Heart right ventricle (tissue), 16 donors: ENCODE data around the gene TNS3. TPM values are rescaled to one million over a fixed set of nuclear protein-coding genes. Genes with fewer than 3 reads are reported as not detected.
A peak's percentile ranks its signal among the peaks of the same experiment; 100 is the strongest.
"Not testable (repeated sequence)": the region's sequence is repeated elsewhere in the genome, so short reads cannot be mapped to it uniquely, and the experiment has no call there.

ENCODE experiments used
- ATAC-seq, 8 donors: fragments of 200-7000 bp; cut with Tn5 transposase; one replicate each; pipeline ENCODE4 v1.9.1; 2020; ENCODE audit warnings: mild to moderate bottlenecking in 8 of 8, moderate library complexity in 8 of 8, moderate number of reproducible peaks in 1 of 8
- DNase-seq, 2 donors: peaks; one replicate each; pipeline ENCODE4 v3.0.0-alpha.2; 2020
- H3K27ac ChIP-seq, 10 donors: fragments of 200-600 bp; sonication (generic) in 2 of 10; one replicate each; pipeline versions ENCODE4 v1.5.0 to v1.8.0; 2020 to 2022; ENCODE audit warnings: mild to moderate bottlenecking in 3 of 10
- H3K27me3 ChIP-seq, 7 donors: fragments of 200-600 bp; one replicate each; pipeline ENCODE4 v1.8.0; 2021 to 2022; ENCODE audit warnings: mild to moderate bottlenecking in 2 of 7
- H3K36me3 ChIP-seq, 9 donors: fragments of 200-600 bp; sonication (generic) in 1 of 9; one replicate each; pipeline versions ENCODE4 v1.5.0 to v1.8.0; 2020 to 2022; ENCODE audit warnings: mild to moderate bottlenecking in 2 of 9
- H3K4me1 ChIP-seq, 9 donors: fragments of 200-600 bp; sonication (generic) in 1 of 9; one replicate each; pipeline versions ENCODE4 v1.5.0 to v1.8.0; 2020 to 2022; ENCODE audit warnings: mild to moderate bottlenecking in 4 of 9
- H3K4me3 ChIP-seq, 10 donors: fragments of 200-600 bp; sonication (generic) in 2 of 10; one replicate each; pipeline versions ENCODE4 v1.5.0 to v1.8.0; 2020 to 2022; ENCODE audit warnings: mild to moderate bottlenecking in 7 of 10, moderate library complexity in 2 of 10
- H3K9me3 ChIP-seq, 11 donors: fragments of 200-600 bp in 10 of 11; sonication (generic) in 2 of 11; one replicate each; pipeline versions ENCODE4 v1.5.0 to v1.8.0; 2013 to 2022; ENCODE audit warnings: mild to moderate bottlenecking in 2 of 11, control low read depth in 1 of 11, moderate library complexity in 1 of 11
- CTCF ChIP-seq, 9 donors: fragments of 200-600 bp; sonication (generic) in 2 of 9; IDR thresholded peaks; one replicate each; pipeline versions ENCODE4 v1.5.0 to v1.8.0; 2021 to 2022; ENCODE audit warnings: antibody characterized with exemption in 9 of 9, mild to moderate bottlenecking in 5 of 9, moderate library complexity in 1 of 9
- WGBS, 2 donors: extraction: QIAGEN DNeasy Blood & Tissue Kit; methylation state at CpG; one replicate each; pipeline ENCODE4 v1.1.7; 2013; ENCODE audit warnings: inconsistent platforms in 1 of 2; 5-methylcytosine and 5-hydroxymethylcytosine counted together
- intact Hi-C, 10 donors: fragments of 100-400 bp; cut with DNase I; formaldehyde crosslinking; loops; one replicate each; pipeline versions ENCODE4 v1.11.1 to v1.14.2; 2022
- polyA plus RNA-seq, 2 donors: library from polyadenylated mRNA; stranded (reverse); fragments of 200-250 nt; gene quantifications; one replicate each; pipeline ENCODE4 v1.2.3, GENCODE V29; 2013
- total RNA-seq, 10 donors: library from RNA; stranded (reverse); fragmentation: NEBNext Ultra II Directional in 3 of 10; extraction: Animal tissue kit (Norgen Biotek cat#: 25700) in 3 of 10; gene quantifications; one replicate each; pipeline versions ENCODE4 v1.2.1 to v1.2.4, GENCODE V29; 2021 to 2023
- donor health status: Arrhythmogenic right ventricular cardiomyopathy.
- donor health status: ischemic (EF 13 %, LVEDD 7.1; RV severe dilation, severe dysfunction).
- donor health status: healthy with polysubstance abuse.
- donor health status: DM: no; HTN: yes; CAD: no.
- donor health status: DM: no; HTN: no; CAD: no.
- donor health status: ischemic (EF 25% LVEDD 6.9; RV normal size, moderate dysfunction).
- donor health status: ischemic (EF 25% LVEDD 5.7; RV mildly dilated, moderate dysfunction).
- donor health status: healthy.
- donor health status: DM: yes; HTN: yes; CAD: no.
- donor health status: Ischemic cardiomyopathy.
- donor health status: ischemic (EF 35%, LVEDD 5.7; RV mildly dilated, moderate dysfunction).
- donor health status: nonischemic (EF 11% LVEDD 7.7; RV severe dilation, severe dysfunction).
- donor health status: DM: yes; HTN: yes; CAD: no.
- donor health status: PGD.
- donor health status: ischemic (EF 29% LVEDD 5.4; RV normal size, mild dysfunction).
- donor health status: nonischemic (EF 23%, LVEDD 6.1; RV moderate dilation, normal function).

TNS3 gene
- total and polyA plus RNA-seq, 12 donors: 6.7 to 74.2 (median 34.0) TPM

DNA sequence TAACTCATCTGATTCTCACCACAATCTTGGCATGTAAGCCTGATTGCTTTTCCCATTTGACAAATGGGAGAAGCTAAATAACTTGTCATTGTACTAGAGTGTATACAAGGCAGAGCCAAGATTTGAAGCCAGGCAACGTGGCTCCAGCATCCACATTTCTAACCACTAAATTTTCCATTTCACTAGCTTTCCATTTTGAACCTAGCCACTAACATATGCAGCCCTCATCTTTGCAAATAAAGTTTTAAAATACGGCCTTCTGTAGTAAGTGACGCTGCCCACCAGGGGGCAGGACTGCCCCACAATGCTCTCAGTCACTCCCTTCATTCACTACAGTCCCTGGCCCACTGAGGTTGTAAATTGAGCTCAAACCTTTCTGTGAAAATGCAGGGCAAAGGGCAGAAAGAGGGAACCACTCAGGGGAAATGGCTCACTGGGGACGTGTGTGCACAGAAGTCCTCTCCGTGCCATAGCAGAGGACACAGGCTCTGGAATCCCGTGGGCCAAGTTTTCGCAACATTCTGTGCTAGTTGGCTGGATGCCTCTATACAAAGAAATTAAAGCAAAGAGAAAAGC is 315.7 kb downstream of the TNS3 start:
- Histone ChIP-seq H3K4me3 (no peak overlapping the region), H3K27me3 (no peaks in the 10 kb centered on the region), H3K36me3 (no peaks in the 10 kb centered on the region), H3K9me3 (peaks cover 0 to 28% (median 0%) of the 10 kb centered on the region in 11 donors), H3K4me1 (peaks cover 0 to 14% (median 4%) of the 10 kb centered on the region in 9 donors), H3K27ac (peak overlapping the region in 1 of 10 donors; percentile 13)
- WGBS, 2 donors: 22 to 23% methylated on average over 7 of the region's 7 CpGs
- ATAC-seq: peak; percentile 77 to 89 (median 83)
- peak; percentile 48 to 64 for DNase-seq
- intact Hi-C loops: loop anchor here (1.0 to 10.0 kb wide), 11 partner anchors 71 to 701 kb away; partner anchors contain the start of gene TNS3 (in 1 of the 10)
- TF ChIP-seq CTCF (IDR thresholded peaks at IDR 0.05): peak; percentile 81 to 97 (median 92)

GRCh38 chr7:47265621-47266020 is 316.3 kb downstream of the TNS3 start:
- DNase-seq (no peak), ATAC-seq (no peak)
- H3K4me1 ChIP-seq: peaks cover 0 to 14% (median 4%) of the 10 kb centered on the region in 9 donors
- intact Hi-C loops: loop anchor here (1.0 to 10.0 kb wide), 11 partner anchors 72 to 702 kb away; partner anchors contain the start of gene TNS3 (in 1 of the 10)
- TF ChIP-seq CTCF (IDR thresholded peaks at IDR 0.05): no peak
- H3K4me3 ChIP-seq: no peak overlapping the region
- no peaks in the 10 kb centered on the region for H3K27me3 ChIP-seq
- no peak overlapping the region for H3K27ac ChIP-seq
- 97 to 99% methylated on average over 4 of the region's 4 CpGs for WGBS, 2 donors
- peaks cover 0 to 22% (median 0%) of the 10 kb centered on the region in 11 donors for H3K9me3 ChIP-seq
- no peaks in the 10 kb centered on the region for H3K36me3 ChIP-seq

GRCh38 chr7:47264021-47264651 is 317.8 kb downstream of the TNS3 start:
- Histone ChIP-seq H3K27ac (no peak overlapping the region), H3K4me1 (peaks cover 0 to 14% (median 4%) of the 10 kb centered on the region in 9 donors), H3K9me3 (peaks cover 0 to 14% (median 0%) of the 10 kb centered on the region in 11 donors), H3K4me3 (no peak overlapping the region), H3K27me3 (no peaks in the 10 kb centered on the region), H3K36me3 (no peaks in the 10 kb centered on the region)
- intact Hi-C loops: loop anchor here in 4 of 10 donors (10.0 kb wide), 3 partner anchors 131 to 321 kb away; partner anchors contain the start of gene TNS3 (in 1 of the 4)
- 82 to 85% methylated on average over 8 of the region's 8 CpGs for WGBS, 2 donors
- ATAC-seq: no peak
- no peak for DNase-seq
- no peak for TF ChIP-seq CTCF (IDR thresholded peaks at IDR 0.05)

DNA sequence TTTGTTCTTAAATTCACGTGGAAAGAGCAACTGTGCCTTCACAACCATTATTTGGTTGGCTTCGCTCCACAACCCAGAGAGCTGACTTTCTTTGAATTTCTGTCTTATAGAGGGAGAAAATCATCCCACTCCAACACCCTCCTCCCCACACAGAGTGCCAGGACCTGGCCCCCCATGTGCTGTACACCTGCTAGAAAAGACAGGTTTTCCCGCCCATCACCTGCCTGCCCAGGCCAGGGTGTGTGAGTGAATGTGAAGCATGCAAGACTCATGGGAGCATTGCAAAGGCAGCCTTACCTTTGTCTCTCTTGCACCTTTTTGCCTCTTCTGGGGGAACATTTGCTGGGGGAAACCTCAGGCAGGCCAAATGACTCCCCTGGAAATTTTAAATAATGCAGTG is 319.0 kb downstream of the TNS3 start:
- H3K4me3 ChIP-seq: no peak overlapping the region
- peaks cover 0 to 2% (median 0%) of the 10 kb centered on the region in 11 donors for H3K9me3 ChIP-seq
- intact Hi-C loops: loop anchor here in 4 of 10 donors (10.0 kb wide), 3 partner anchors 132 to 322 kb away; partner anchors contain the start of gene TNS3 (in 1 of the 4)
- H3K4me1 ChIP-seq: peaks cover 0 to 14% (median 4%) of the 10 kb centered on the region in 9 donors
- ATAC-seq (no peak), DNase-seq (no peak)
- H3K27me3 ChIP-seq: no peaks in the 10 kb centered on the region
- no peak for TF ChIP-seq CTCF (IDR thresholded peaks at IDR 0.05)
- 87 to 95% methylated on average over 3 of the region's 3 CpGs for WGBS, 2 donors
- no peak overlapping the region for H3K27ac ChIP-seq
- H3K36me3 ChIP-seq: no peaks in the 10 kb centered on the region

GRCh38 chr7:47262160-47262559 is 319.8 kb downstream of the TNS3 start:
- peaks cover 0 to 14% (median 4%) of the 10 kb centered on the region in 9 donors for H3K4me1 ChIP-seq
- ATAC-seq, H3K27ac ChIP-seq, H3K36me3 ChIP-seq, DNase-seq, H3K27me3 ChIP-seq, H3K4me3 ChIP-seq, H3K9me3 ChIP-seq: not testable (repeated sequence)
- WGBS, 2 donors: 97% methylated on average over 11 of the region's 11 CpGs
- intact Hi-C loops: loop anchor here in 4 of 10 donors (10.0 kb wide), 3 partner anchors 133 to 323 kb away; partner anchors contain the start of gene TNS3 (in 1 of the 4)
